ENCODE data around the gene ZC3H7A.

GRCh38 chr16:11797166-11797956, at the start of gene ZC3H7A:
- TF ChIP-seq EP300 (IDR thresholded peaks at IDR 0.05) (no peak), POLR2A (IDR thresholded peaks at IDR 0.05) (peak in 1 of 2 donors; percentile 89)
- TF ChIP-seq, protein P1, sequence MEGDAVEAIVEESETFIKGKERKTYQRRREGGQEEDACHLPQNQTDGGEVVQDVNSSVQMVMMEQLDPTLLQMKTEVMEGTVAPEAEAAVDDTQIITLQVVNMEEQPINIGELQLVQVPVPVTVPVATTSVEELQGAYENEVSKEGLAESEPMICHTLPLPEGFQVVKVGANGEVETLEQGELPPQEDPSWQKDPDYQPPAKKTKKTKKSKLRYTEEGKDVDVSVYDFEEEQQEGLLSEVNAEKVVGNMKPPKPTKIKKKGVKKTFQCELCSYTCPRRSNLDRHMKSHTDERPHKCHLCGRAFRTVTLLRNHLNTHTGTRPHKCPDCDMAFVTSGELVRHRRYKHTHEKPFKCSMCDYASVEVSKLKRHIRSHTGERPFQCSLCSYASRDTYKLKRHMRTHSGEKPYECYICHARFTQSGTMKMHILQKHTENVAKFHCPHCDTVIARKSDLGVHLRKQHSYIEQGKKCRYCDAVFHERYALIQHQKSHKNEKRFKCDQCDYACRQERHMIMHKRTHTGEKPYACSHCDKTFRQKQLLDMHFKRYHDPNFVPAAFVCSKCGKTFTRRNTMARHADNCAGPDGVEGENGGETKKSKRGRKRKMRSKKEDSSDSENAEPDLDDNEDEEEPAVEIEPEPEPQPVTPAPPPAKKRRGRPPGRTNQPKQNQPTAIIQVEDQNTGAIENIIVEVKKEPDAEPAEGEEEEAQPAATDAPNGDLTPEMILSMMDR (IDR thresholded peaks at IDR 0.05): peak; percentile 84 to 95

Measured in suprapubic skin (tissue), 3 donors.